Stimulated activated CD8-positive, alpha-beta memory T cell treated with anti-CD3 and anti-CD28 coated beads, Interleukin-4, amount 100 ng/mL, for 4 hours (primary cell): Measurements from ENCODE around the gene MYO5C.
"Not testable (repeated sequence)": the region's sequence is repeated elsewhere in the genome, so short reads cannot be mapped to it uniquely, and the experiment has no call there.

ENCODE experiments used
- DNase-seq, 2 donors: peaks; one replicate each; pipeline ENCODE4 v3.0.0-alpha.2; 2020; ENCODE audit warnings: low read depth in 2 of 2, low spot score in 1 of 2

MYO5C gene

GRCh38 chr15:52308446-52309153, 13.0 kb upstream of the MYO5C start:
- no peak for DNase-seq

- no peak for DNase-seq
These were observed 12.2 kb upstream of the MYO5C start for GRCh38 chr15:52307847-52308246.

- no peak for DNase-seq
These were observed 10.7 kb upstream of the MYO5C start for GRCh38 chr15:52306270-52306669.

- no peak for DNase-seq
These were observed 7.6 kb upstream of the MYO5C start for GRCh38 chr15:52303093-52303772.

- DNase-seq: no peak
These were observed 5.8 kb upstream of the MYO5C start for GRCh38 chr15:52301265-52301847.

- DNase-seq: no peak
These were observed 653 bp downstream of the MYO5C start for GRCh38 chr15:52294881-52295420.

GRCh38 chr15:52292780-52293392, 2.7 kb downstream of the MYO5C start:
- no peak for DNase-seq

- DNase-seq: no peak
These were observed 4.4 kb downstream of the MYO5C start for GRCh38 chr15:52291204-52291603.

- DNase-seq: no peak
These were observed 4.8 kb downstream of the MYO5C start for GRCh38 chr15:52290800-52291199.

GRCh38 chr15:52290329-52290728, 5.3 kb downstream of the MYO5C start:
- DNase-seq: no peak

GRCh38 chr15:52289629-52290081, 5.9 kb downstream of the MYO5C start:
- no peak for DNase-seq

- DNase-seq: no peak
These were observed 6.6 kb downstream of the MYO5C start for GRCh38 chr15:52288986-52289385.

- no peak for DNase-seq
These were observed 7.3 kb downstream of the MYO5C start for GRCh38 chr15:52288051-52288942.

- DNase-seq: no peak
These were observed 8.5 kb downstream of the MYO5C start for GRCh38 chr15:52287114-52287513.

GRCh38 chr15:52285941-52286340, 9.7 kb downstream of the MYO5C start:
- DNase-seq: not testable (repeated sequence)

- DNase-seq: no peak
These were observed 11.4 kb downstream of the MYO5C start for GRCh38 chr15:52284164-52284563.

GRCh38 chr15:52283281-52283680, 12.3 kb downstream of the MYO5C start:
- DNase-seq: no peak

GRCh38 chr15:52282418-52282817, 13.2 kb downstream of the MYO5C start:
- no peak for DNase-seq

GRCh38 chr15:52281085-52282035, 14.2 kb downstream of the MYO5C start:
- DNase-seq: no peak
